Nephron (organoid): Measurements from ENCODE around the gene NUP62.

Experiments used
- H3K27ac Mint-ChIP-seq, 3 experiments: 2 replicates each; pipeline ENCODE4 v1.8.0; 2020; ENCODE audit warnings: mixed read lengths in 3 of 3, mild to moderate bottlenecking in 2 of 3, moderate library complexity in 1 of 3
- H3K27me3 Mint-ChIP-seq: 2 replicates; pipeline ENCODE4 v1.8.0; 2021; ENCODE audit warnings: low read depth, mild to moderate bottlenecking, moderate library complexity, mixed read lengths
- H3K36me3 Mint-ChIP-seq: 2 replicates; pipeline ENCODE4 v1.8.0; 2020; ENCODE audit warnings: low read depth, mixed read lengths
- H3K4me1 Mint-ChIP-seq: 2 replicates; pipeline ENCODE4 v1.8.0; 2020; ENCODE audit warnings: mixed read lengths
- H3K4me3 Mint-ChIP-seq, 3 experiments: 2 replicates each; pipeline ENCODE4 v1.8.0; 2020; ENCODE audit warnings: mild to moderate bottlenecking in 3 of 3, mixed read lengths in 3 of 3, moderate library complexity in 2 of 3
- H3K9me3 Mint-ChIP-seq: 2 replicates; pipeline ENCODE4 v1.8.0; 2020; ENCODE audit warnings: mixed read lengths
- CTCF ChIP-seq, 3 experiments: fragments of 200-600 bp; sonication (generic); IDR thresholded peaks; one replicate each; pipeline ENCODE4 v1.5.0; 2021; ENCODE audit warnings: antibody characterized with exemption in 3 of 3; ENCODE audit not compliant: unreplicated experiment in 3 of 3

Gene NUP62

DNA sequence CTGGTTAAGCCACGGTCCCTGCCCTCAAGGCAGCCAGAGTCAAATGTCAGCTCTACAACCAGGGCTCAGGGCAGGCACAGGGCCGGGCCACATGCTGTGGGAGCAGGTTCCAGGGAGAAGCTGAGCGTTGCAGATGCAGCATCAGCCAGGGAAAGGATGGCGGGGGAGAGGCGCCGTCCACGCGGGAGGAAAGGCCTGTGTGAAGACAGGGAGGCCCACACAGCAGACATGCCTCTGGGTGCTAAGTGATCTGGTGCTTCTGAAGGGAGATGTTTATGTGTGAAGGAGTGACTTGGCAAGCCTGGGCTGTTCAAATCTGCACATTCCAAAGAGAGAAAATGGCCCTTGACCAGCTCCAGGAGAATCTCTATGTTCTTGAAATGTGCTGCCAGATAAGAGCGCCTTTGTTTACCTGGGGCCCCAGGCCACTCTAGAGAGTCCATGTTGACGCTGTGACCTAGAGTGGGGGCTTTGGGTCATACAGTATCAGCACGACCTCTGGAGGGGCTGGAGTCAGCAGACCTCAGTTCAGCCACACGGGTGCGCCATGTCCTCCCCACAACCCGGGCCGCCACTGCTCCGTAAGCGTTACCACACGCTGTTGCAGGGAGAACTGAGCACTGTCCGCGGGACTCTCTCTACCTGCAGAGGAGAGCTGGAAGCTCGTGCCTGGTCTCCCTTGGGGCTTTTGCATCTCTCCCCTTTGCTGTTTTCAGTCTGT, 16.2 kb downstream of the NUP62 start:
- H3K4me1 Mint-ChIP-seq, result peaks cover 23% of the 10 kb centered on the region
- peaks cover 61% of the 10 kb centered on the region for H3K36me3 Mint-ChIP-seq
- no peaks in the 10 kb centered on the region for H3K27me3 Mint-ChIP-seq
- no peak for TF ChIP-seq CTCF (IDR thresholded peaks at IDR 0.05; ENCODE audit: unreplicated experiment in 3 of 3)
- H3K4me3 Mint-ChIP-seq, result no peak overlapping the region
- H3K27ac Mint-ChIP-seq, result peak overlapping the region; percentile 43 to 82 (median 71)
- peaks cover 3% of the 10 kb centered on the region for H3K9me3 Mint-ChIP-seq

- Mint-ChIP-seq H3K27ac (peak overlapping the region; percentile 73 to 87 (median 79)), H3K27me3 (no peaks in the 10 kb centered on the region), H3K4me1 (peaks cover 17% of the 10 kb centered on the region), H3K36me3 (peaks cover 64% of the 10 kb centered on the region), H3K9me3 (no peaks in the 10 kb centered on the region), H3K4me3 (no peak overlapping the region)
- TF ChIP-seq CTCF (IDR thresholded peaks at IDR 0.05; ENCODE audit: unreplicated experiment in 3 of 3), result no peak
Observed at GRCh38 chr19:49911381-49912145, 17.7 kb downstream of the NUP62 start.

- no peak for TF ChIP-seq CTCF (IDR thresholded peaks at IDR 0.05; ENCODE audit: unreplicated experiment in 3 of 3)
- H3K9me3 Mint-ChIP-seq, result no peaks in the 10 kb centered on the region
- no peak overlapping the region for H3K4me3 Mint-ChIP-seq
- no peak overlapping the region for H3K27ac Mint-ChIP-seq
- peaks cover 62% of the 10 kb centered on the region for H3K36me3 Mint-ChIP-seq
- peaks cover 17% of the 10 kb centered on the region for H3K4me1 Mint-ChIP-seq
- no peaks in the 10 kb centered on the region for H3K27me3 Mint-ChIP-seq
Observed at GRCh38 chr19:49910179-49910578, 19.1 kb downstream of the NUP62 start.

- peaks cover 17% of the 10 kb centered on the region for H3K4me1 Mint-ChIP-seq
- no peaks in the 10 kb centered on the region for H3K9me3 Mint-ChIP-seq
- H3K27me3 Mint-ChIP-seq, result no peaks in the 10 kb centered on the region
- no peak for TF ChIP-seq CTCF (IDR thresholded peaks at IDR 0.05; ENCODE audit: unreplicated experiment in 3 of 3)
- H3K27ac Mint-ChIP-seq, result no peak overlapping the region
- no peak overlapping the region for H3K4me3 Mint-ChIP-seq
- H3K36me3 Mint-ChIP-seq, result peaks cover 49% of the 10 kb centered on the region
Observed at GRCh38 chr19:49908480-49909420, 20.6 kb downstream of the NUP62 start.

GRCh38 chr19:49907745-49908446, 21.4 kb downstream of the NUP62 start:
- TF ChIP-seq CTCF (IDR thresholded peaks at IDR 0.05; ENCODE audit: unreplicated experiment in 3 of 3), result no peak
- no peak overlapping the region for H3K27ac Mint-ChIP-seq
- H3K27me3 Mint-ChIP-seq, result no peaks in the 10 kb centered on the region
- no peak overlapping the region for H3K4me3 Mint-ChIP-seq
- H3K4me1 Mint-ChIP-seq, result peaks cover 12% of the 10 kb centered on the region
- no peaks in the 10 kb centered on the region for H3K9me3 Mint-ChIP-seq
- peaks cover 41% of the 10 kb centered on the region for H3K36me3 Mint-ChIP-seq
